IPS-20b (cell line): ENCODE measurements around the gene NDFIP1.

Experiments used
- H3K27ac ChIP-seq: one replicate; pipeline ENCODE4 v1.5.1; 2013; ENCODE audit warnings: low read length
- H3K27me3 ChIP-seq: 2 replicates; pipeline ENCODE4 v1.6.1; 2013; ENCODE audit warnings: mild to moderate bottlenecking, low read length, inconsistent platforms; ENCODE audit not compliant: insufficient read depth
- H3K36me3 ChIP-seq: 2 replicates; pipeline ENCODE4 v1.6.1; 2013; ENCODE audit warnings: low read depth, mild to moderate bottlenecking, inconsistent platforms, low read length, moderate library complexity; ENCODE audit not compliant: insufficient read depth
- H3K4me1 ChIP-seq: 2 replicates; pipeline ENCODE4 v1.6.1; 2013; ENCODE audit warnings: mild to moderate bottlenecking, control low read depth, inconsistent platforms, low read length, moderate library complexity; ENCODE audit not compliant: insufficient read depth
- H3K4me3 ChIP-seq: 2 replicates; pipeline ENCODE4 v1.5.1; 2013; ENCODE audit warnings: mild to moderate bottlenecking, low read length, inconsistent platforms
- H3K9ac ChIP-seq: 2 replicates; pipeline ENCODE4 v1.6.1; 2013; ENCODE audit warnings: low read depth, mild to moderate bottlenecking, inconsistent platforms, low read length, moderate library complexity
- H3K9me3 ChIP-seq: 2 replicates; pipeline ENCODE4 v1.6.1; 2013; ENCODE audit warnings: mild to moderate bottlenecking, low read depth, low read length, inconsistent platforms; ENCODE audit not compliant: insufficient read depth

Gene NDFIP1

DNA sequence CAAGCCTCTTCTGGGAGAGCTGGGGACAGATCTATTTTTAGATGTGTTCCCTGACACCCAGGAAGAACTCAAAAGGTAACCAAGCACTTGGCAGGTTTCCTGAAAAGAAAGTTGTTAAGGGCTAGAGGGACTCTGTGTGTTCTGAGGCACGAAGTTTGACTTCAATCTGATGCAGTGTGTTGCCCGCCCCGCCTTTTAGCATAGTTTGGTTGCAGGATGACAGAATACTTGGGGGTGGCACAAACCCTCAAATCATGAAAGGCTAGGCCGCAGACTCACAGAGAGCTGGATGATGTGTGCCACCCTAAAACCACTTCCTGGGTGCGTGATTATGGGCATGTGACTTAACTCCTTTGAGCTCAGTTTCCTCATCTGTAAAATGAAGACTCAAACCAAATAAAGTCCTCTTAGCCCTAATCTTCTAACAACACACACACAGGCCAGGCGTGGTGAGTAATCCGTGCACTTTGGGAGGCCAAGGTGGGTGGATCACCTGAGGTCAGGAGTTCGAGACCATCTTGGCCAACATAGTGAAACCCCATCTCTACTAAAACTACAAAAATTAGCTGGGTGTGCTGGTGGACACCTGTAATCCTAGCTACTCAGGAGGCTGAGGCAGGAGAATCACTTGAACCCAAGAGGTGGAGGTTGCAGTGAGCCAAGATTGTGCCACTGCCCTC is 12.8 kb upstream of the NDFIP1 start:
- H3K27ac ChIP-seq = no peak overlapping the region

DNA sequence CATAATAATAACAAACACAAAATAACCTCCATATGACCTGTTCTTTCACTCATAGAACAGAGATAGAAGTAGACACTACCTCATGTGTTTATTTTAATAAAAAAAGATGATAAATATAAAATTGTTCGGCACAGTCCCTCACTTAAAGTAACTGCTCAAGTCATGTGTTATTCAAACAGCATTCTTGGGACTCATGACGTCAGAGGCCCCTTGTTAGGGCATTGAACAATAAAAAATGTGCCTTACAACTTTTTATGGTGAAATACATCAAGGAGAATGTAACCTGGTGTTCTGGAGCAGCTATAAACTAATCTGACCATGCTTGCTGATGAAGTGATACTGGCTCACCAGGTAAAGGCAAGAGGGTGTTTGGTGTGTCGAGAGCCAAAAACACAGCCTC is 12.2 kb upstream of the NDFIP1 start:
- Histone ChIP-seq H3K36me3 (no peaks in the 10 kb centered on the region), H3K27me3 (no peaks in the 10 kb centered on the region), H3K27ac (no peak overlapping the region), H3K9ac (no peak overlapping the region), H3K4me3 (no peak overlapping the region), H3K4me1 (peaks cover 16% of the 10 kb centered on the region; the same call in 1 of the 2 replicates), H3K9me3 (no peaks in the 10 kb centered on the region)

More for the DNA sequence above, 12.8 kb upstream of the NDFIP1 start:
- H3K36me3 ChIP-seq = no peaks in the 10 kb centered on the region
- no peaks in the 10 kb centered on the region for H3K9me3 ChIP-seq
- no peak overlapping the region for H3K9ac ChIP-seq
- no peak overlapping the region for H3K4me3 ChIP-seq
- peaks cover 16% of the 10 kb centered on the region; the same call in 1 of the 2 replicates for H3K4me1 ChIP-seq
- H3K27me3 ChIP-seq = no peaks in the 10 kb centered on the region

GRCh38 chr5:142097681-142098080 is 10.9 kb upstream of the NDFIP1 start:
- no peaks in the 10 kb centered on the region for H3K36me3 ChIP-seq
- no peaks in the 10 kb centered on the region for H3K9me3 ChIP-seq
- H3K27me3 ChIP-seq = no peaks in the 10 kb centered on the region
- H3K27ac ChIP-seq = no peak overlapping the region
- no peak overlapping the region for H3K9ac ChIP-seq
- peaks cover 16% of the 10 kb centered on the region; the same call in 1 of the 2 replicates for H3K4me1 ChIP-seq
- no peak overlapping the region for H3K4me3 ChIP-seq

DNA sequence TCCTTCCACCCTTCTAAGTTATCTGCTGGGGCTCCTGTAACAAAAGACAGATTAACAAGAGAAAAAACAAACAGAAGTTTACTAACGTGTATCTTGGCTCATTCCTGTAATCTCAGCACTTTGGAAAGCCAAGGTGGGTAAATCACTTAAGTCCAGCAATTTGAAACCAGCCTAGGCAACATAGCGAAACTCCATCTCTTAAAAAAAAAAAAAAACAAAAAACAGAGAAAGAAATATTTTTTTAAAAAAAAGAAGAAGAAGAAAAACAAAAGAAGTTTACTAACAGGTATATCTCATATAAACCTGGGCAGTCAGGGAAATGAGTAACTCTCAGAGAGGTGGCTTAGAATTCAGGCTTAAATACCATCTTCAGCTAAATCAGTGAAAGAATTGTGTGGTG is 10.3 kb upstream of the NDFIP1 start:
- Histone ChIP-seq H3K4me1 (peaks cover 16% of the 10 kb centered on the region; the same call in 1 of the 2 replicates), H3K27ac (no peak overlapping the region), H3K4me3 (peak overlapping the region; percentile 37; the same call in 1 of the 2 replicates), H3K9ac (no peak overlapping the region), H3K36me3 (no peaks in the 10 kb centered on the region), H3K27me3 (no peaks in the 10 kb centered on the region), H3K9me3 (no peaks in the 10 kb centered on the region)

DNA sequence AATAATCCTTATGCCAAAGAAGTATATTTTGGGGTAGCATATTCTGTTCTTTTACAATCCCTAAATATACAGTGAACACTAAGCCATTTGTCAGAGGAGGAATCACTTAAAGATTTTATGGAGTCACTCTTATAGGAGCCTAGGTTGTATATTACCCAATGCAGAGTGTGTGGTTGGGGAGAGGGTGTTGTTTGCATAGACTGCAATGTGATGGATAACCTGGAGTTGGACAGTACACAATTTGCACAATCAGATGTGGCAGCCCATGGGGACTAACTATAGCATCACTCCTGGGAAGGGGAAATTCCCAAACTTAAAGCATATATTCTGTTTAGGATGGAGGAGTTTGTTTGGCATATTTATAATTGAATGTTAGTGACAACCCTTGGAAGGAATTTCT is 9.6 kb upstream of the NDFIP1 start:
- Histone ChIP-seq H3K36me3 (no peaks in the 10 kb centered on the region), H3K27me3 (no peaks in the 10 kb centered on the region), H3K4me1 (peaks cover 16% of the 10 kb centered on the region; the same call in 1 of the 2 replicates), H3K4me3 (peak overlapping the region; percentile 37; the same call in 1 of the 2 replicates), H3K9ac (no peak overlapping the region), H3K27ac (no peak overlapping the region), H3K9me3 (no peaks in the 10 kb centered on the region)

DNA sequence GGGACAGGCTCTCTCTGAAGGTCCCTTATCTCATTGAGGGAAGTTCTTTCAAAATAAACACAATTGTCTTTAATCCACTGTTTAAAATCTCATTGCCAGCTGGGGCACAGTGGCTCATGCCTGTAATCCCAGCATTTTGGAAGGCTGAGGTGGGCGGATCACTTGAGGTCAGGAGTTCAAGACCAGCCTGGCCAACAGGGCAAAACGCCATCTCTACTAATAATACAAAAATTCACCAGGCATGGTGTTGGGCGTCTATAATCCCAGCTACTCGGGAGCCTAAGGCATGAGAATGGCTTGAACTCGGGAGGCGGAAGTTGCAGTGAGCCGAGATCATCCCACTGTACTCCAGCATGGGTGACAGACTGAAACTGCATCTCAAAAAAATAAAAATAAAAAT is 8.3 kb upstream of the NDFIP1 start:
- H3K9ac ChIP-seq = no peak overlapping the region
- no peaks in the 10 kb centered on the region for H3K36me3 ChIP-seq
- H3K27me3 ChIP-seq = no peaks in the 10 kb centered on the region
- H3K27ac ChIP-seq = no peak overlapping the region
- H3K9me3 ChIP-seq = no peaks in the 10 kb centered on the region
- no peak overlapping the region for H3K4me3 ChIP-seq
- H3K4me1 ChIP-seq = peaks cover 16% of the 10 kb centered on the region; the same call in 1 of the 2 replicates

GRCh38 chr5:142102980-142103740 is 5.4 kb upstream of the NDFIP1 start:
- Histone ChIP-seq H3K27ac (no peak overlapping the region), H3K36me3 (no peaks in the 10 kb centered on the region), H3K27me3 (peaks cover 20% of the 10 kb centered on the region), H3K4me3 (no peak overlapping the region), H3K4me1 (peaks cover 10% of the 10 kb centered on the region; the same call in 1 of the 2 replicates), H3K9me3 (no peaks in the 10 kb centered on the region), H3K9ac (no peak overlapping the region)

DNA sequence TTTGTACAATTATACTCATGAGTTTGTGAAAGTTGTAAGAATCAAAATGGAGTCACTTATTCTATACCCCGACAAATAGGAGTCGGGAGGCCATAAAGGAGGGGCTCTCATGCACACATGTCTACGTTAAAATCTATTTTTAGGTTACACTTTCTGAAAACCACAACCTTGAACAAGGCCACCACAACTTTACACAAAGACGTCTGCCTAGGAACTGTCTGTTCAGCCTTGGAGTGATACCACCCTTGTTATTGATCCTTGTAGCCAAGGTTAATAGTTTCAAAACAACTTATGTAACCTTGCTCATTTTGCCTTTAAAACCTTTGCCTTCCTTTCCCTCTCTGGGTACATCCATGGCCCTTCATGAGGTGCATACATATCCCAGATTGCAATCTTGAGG is 4.1 kb upstream of the NDFIP1 start:
- no peak overlapping the region for H3K4me3 ChIP-seq
- no peaks in the 10 kb centered on the region for H3K9me3 ChIP-seq
- H3K36me3 ChIP-seq = no peaks in the 10 kb centered on the region
- peaks cover 22% of the 10 kb centered on the region for H3K27me3 ChIP-seq
- H3K4me1 ChIP-seq = no peaks in the 10 kb centered on the region
- H3K27ac ChIP-seq = no peak overlapping the region
- no peak overlapping the region for H3K9ac ChIP-seq

- H3K9me3 ChIP-seq = no peaks in the 10 kb centered on the region
- H3K36me3 ChIP-seq = no peaks in the 10 kb centered on the region
- H3K4me3 ChIP-seq = no peak overlapping the region
- peaks cover 36% of the 10 kb centered on the region for H3K27me3 ChIP-seq
- no peak overlapping the region for H3K9ac ChIP-seq
- peaks cover 5% of the 10 kb centered on the region; the same call in 1 of the 2 replicates for H3K4me1 ChIP-seq
- no peak overlapping the region for H3K27ac ChIP-seq
Measured at GRCh38 chr5:142106061-142106460, 2.5 kb upstream of the NDFIP1 start.

GRCh38 chr5:142107036-142107735 is 1.4 kb upstream of the NDFIP1 start:
- Histone ChIP-seq H3K9me3 (no peaks in the 10 kb centered on the region), H3K4me1 (peaks cover 5% of the 10 kb centered on the region; the same call in 1 of the 2 replicates), H3K36me3 (no peaks in the 10 kb centered on the region), H3K4me3 (no peak overlapping the region), H3K9ac (no peak overlapping the region), H3K27ac (no peak overlapping the region), H3K27me3 (peaks cover 36% of the 10 kb centered on the region)

DNA sequence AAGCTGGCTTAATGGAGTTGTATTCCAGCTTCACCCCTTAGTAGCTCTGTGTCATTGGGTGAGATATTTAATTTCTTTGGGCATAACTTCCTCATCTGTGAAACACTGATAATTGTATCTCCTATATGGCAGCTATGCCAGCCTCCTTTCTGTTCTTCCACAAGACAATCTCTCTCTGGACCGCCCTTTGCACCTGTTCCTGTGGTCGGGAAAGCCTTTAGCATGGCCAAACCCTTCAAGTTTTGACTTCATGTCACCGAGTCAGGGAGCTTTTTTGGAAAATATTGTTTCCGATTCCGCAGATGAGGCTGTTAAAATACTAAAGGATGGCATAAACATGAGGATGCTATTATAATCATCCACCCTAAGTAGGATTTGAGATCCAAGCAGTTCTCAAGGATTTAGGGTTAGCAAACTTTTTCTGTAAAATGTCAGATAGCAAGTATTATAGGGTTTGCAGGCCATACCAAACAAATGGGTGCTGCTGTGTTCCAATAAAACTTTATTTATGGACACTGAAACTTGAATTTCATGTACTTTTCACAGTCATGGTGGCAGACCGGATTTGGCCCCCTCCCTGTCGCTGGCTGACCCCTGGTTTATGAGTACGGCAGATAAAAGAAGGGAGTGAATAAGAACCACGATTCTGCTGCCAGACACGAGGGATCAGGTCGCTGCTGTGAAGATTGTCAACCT is 695 bp upstream of the NDFIP1 start:
- Histone ChIP-seq H3K4me3 (peak overlapping the region; percentile 81; the same call in 1 of the 2 replicates), H3K9me3 (no peaks in the 10 kb centered on the region), H3K4me1 (peaks cover 5% of the 10 kb centered on the region; the same call in 1 of the 2 replicates), H3K27me3 (peaks cover 36% of the 10 kb centered on the region), H3K36me3 (no peaks in the 10 kb centered on the region), H3K27ac (no peak overlapping the region), H3K9ac (peak overlapping the region; percentile 62; the same call in 1 of the 2 replicates)
